Mesodermal cell (in vitro differentiated cells): ENCODE data around the gene LIMS1.
"Not testable (repeated sequence)": the region's sequence is repeated elsewhere in the genome, so short reads cannot be mapped to it uniquely, and the experiment has no call there.

Source experiments
- H3K27ac ChIP-seq: 2 replicates; pipeline ENCODE4 v1.7.0; 2013; ENCODE audit warnings: mild to moderate bottlenecking, low read depth, low read length, moderate library complexity; ENCODE audit not compliant: severe bottlenecking
- H3K36me3 ChIP-seq: 2 replicates; pipeline ENCODE4 v1.7.1; 2013; ENCODE audit warnings: mild to moderate bottlenecking, low read length, moderate library complexity; ENCODE audit not compliant: control insufficient read depth, insufficient read depth
- H3K4me1 ChIP-seq: one replicate; pipeline ENCODE4 v1.7.1; 2013; ENCODE audit warnings: mild to moderate bottlenecking, low read length; ENCODE audit not compliant: insufficient read depth, control insufficient read depth, poor library complexity, severe bottlenecking
- H3K4me3 ChIP-seq: 2 replicates; pipeline ENCODE4 v1.7.0; 2013; ENCODE audit warnings: low read length, control low read depth, mild to moderate bottlenecking; ENCODE audit not compliant: insufficient read depth, poor library complexity, severe bottlenecking; ENCODE audit errors: extremely low read depth
- H3K9me3 ChIP-seq: 2 replicates; pipeline ENCODE4 v1.7.1; 2013; ENCODE audit warnings: mild to moderate bottlenecking, low read length, moderate library complexity; ENCODE audit not compliant: control insufficient read depth
- WGBS, 2 experiments: methylation state at CpG; one replicate each; pipeline ENCODE4 v1.1.5; 2013; ENCODE audit warnings: missing lambda C conversion rate in 2 of 2; ENCODE audit not compliant: insufficient coverage in 2 of 2; 5-methylcytosine and 5-hydroxymethylcytosine counted together

The LIMS1 gene

GRCh38 chr2:108552566-108552965 is 18.3 kb downstream of the LIMS1 start:
- Histone ChIP-seq H3K27ac (no peak overlapping the region), H3K4me3 (no peak overlapping the region), H3K36me3 (peaks cover 16% of the 10 kb centered on the region), H3K9me3 (no peaks in the 10 kb centered on the region), H3K4me1 (peaks cover 23% of the 10 kb centered on the region)
- 100% methylated on average over 1 of the region's 2 CpGs for whole genome bisulfite sequencing, 2 experiments

GRCh38 chr2:108553209-108553919 is 19.1 kb downstream of the LIMS1 start:
- Histone ChIP-seq H3K36me3 (peaks cover 16% of the 10 kb centered on the region), H3K9me3 (no peaks in the 10 kb centered on the region), H3K4me3 (no peak overlapping the region), H3K4me1 (peaks cover 17% of the 10 kb centered on the region), H3K27ac (peak overlapping the region; percentile 53)
- WGBS, 2 experiments = 86 to 90% methylated on average over 4 of the region's 7 CpGs

GRCh38 chr2:108554528-108554927 is 20.3 kb downstream of the LIMS1 start:
- no peak overlapping the region for H3K4me3 ChIP-seq

GRCh38 chr2:108555572-108555971 is 21.3 kb downstream of the LIMS1 start:
- Histone ChIP-seq H3K36me3 (peaks cover 16% of the 10 kb centered on the region), H3K4me1 (peaks cover 22% of the 10 kb centered on the region), H3K9me3 (no peaks in the 10 kb centered on the region), H3K4me3 (no peak overlapping the region), H3K27ac (no peak overlapping the region)
- WGBS, 2 experiments = 86 to 100% methylated on average over 1 of the region's 2 CpGs

More at GRCh38 chr2:108554528-108554927, 20.3 kb downstream of the LIMS1 start:
- H3K36me3 ChIP-seq = peaks cover 16% of the 10 kb centered on the region
- no peaks in the 10 kb centered on the region for H3K9me3 ChIP-seq
- peaks cover 14% of the 10 kb centered on the region for H3K4me1 ChIP-seq
- H3K27ac ChIP-seq = no peak overlapping the region
- 92 to 93% methylated on average over 2 to 5 of the region's 5 CpGs for WGBS, 2 experiments

- not testable (repeated sequence) for H3K4me3 ChIP-seq, H3K9me3 ChIP-seq
- WGBS, 2 experiments = 81 to 92% methylated on average over 2 of the region's 2 CpGs
- Histone ChIP-seq H3K36me3 (peaks cover 16% of the 10 kb centered on the region), H3K4me1 (peaks cover 22% of the 10 kb centered on the region), H3K27ac (peak overlapping the region; percentile 3)
These were observed 22.3 kb downstream of the LIMS1 start for GRCh38 chr2:108556581-108556980.

- H3K9me3 ChIP-seq = peaks cover 11% of the 10 kb centered on the region
- H3K4me1 ChIP-seq = peaks cover 7% of the 10 kb centered on the region
- peaks cover 27% of the 10 kb centered on the region for H3K36me3 ChIP-seq
- H3K27ac ChIP-seq = no peak overlapping the region
- 59 to 60% methylated on average over 4 of the region's 6 CpGs for WGBS, 2 experiments
- no peak overlapping the region for H3K4me3 ChIP-seq
These were observed 26.1 kb downstream of the LIMS1 start for GRCh38 chr2:108560241-108560811.

- Histone ChIP-seq H3K4me3 (no peak overlapping the region), H3K4me1 (peaks cover 7% of the 10 kb centered on the region), H3K27ac (no peak overlapping the region), H3K36me3 (peaks cover 31% of the 10 kb centered on the region), H3K9me3 (peaks cover 11% of the 10 kb centered on the region)
- WGBS, 2 experiments = 75% methylated on average over 1 of the region's 1 CpG; no CpG with 5 or more reads in 1 of the 2 experiments
These were observed 26.7 kb downstream of the LIMS1 start for GRCh38 chr2:108560895-108561530.

GRCh38 chr2:108562274-108562673 is 28.0 kb downstream of the LIMS1 start:
- Histone ChIP-seq H3K27ac (no peak overlapping the region), H3K4me1 (peaks cover 7% of the 10 kb centered on the region), H3K4me3 (no peak overlapping the region), H3K9me3 (peaks cover 11% of the 10 kb centered on the region), H3K36me3 (peaks cover 29% of the 10 kb centered on the region)
- 90 to 100% methylated on average over 1 of the region's 2 CpGs for WGBS, 2 experiments

- H3K4me1 ChIP-seq = peaks cover 7% of the 10 kb centered on the region
- peaks cover 33% of the 10 kb centered on the region for H3K36me3 ChIP-seq
- H3K4me3 ChIP-seq = no peak overlapping the region
- 71 to 91% methylated on average over 1 to 5 of the region's 6 CpGs for WGBS, 2 experiments
- peaks cover 11% of the 10 kb centered on the region for H3K9me3 ChIP-seq
- H3K27ac ChIP-seq = no peak overlapping the region
These were observed 30.2 kb downstream of the LIMS1 start for GRCh38 chr2:108564510-108564909.

- no peak overlapping the region for H3K4me3 ChIP-seq
- peaks cover 10% of the 10 kb centered on the region for H3K4me1 ChIP-seq
- peaks cover 33% of the 10 kb centered on the region for H3K36me3 ChIP-seq
- WGBS, 2 experiments = no CpG with 5 or more reads among the region's 3 CpGs
- H3K9me3 ChIP-seq = peaks cover 11% of the 10 kb centered on the region
- H3K27ac ChIP-seq = peak overlapping the region; percentile 29
These were observed 31.6 kb downstream of the LIMS1 start for GRCh38 chr2:108565778-108566375.
